ENCODE results near the gene LTBP2. TPM values are rescaled to one million over a fixed set of nuclear protein-coding genes. Genes with fewer than 3 reads are reported as not detected.

LTBP2 gene
- polyA plus RNA-seq, 1 donor from 2014 or later: 0.33 TPM

DNA sequence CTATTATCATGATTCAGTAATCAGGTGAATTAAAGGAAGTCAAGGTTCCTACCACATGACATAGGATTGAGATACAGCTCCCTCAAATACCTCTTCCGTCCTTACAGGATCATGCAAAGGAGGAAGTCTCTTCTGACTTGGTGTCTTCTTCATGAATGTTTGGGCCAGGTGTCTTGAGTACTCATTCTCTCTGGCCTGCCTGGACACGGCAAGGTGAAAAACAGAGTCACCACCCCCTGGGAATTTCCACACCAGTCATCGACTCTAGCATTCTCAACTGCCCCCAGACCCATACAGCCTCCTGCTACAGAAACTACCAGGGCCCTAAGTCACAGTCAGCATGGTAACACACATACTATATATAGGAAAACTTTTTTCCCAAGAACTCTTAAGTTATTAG lies 44.9 kb upstream of the LTBP2 start:
- peaks cover 5% of the 10 kb centered on the region for H3K36me3 ChIP-seq (ENCODE audit: insufficient read depth, low read length)
- H4K20me1 ChIP-seq (ENCODE audit: insufficient read depth): no peaks in the 10 kb centered on the region
- H3K27ac ChIP-seq (ENCODE audit: low read length): no peak overlapping the region
- H3K4me2 ChIP-seq (ENCODE audit: low read length): no peak overlapping the region
- no peak overlapping the region for H3K9ac ChIP-seq (ENCODE audit: low read length)
- H2AFZ ChIP-seq (ENCODE audit: low read depth, low read length): no peak overlapping the region
- H3K4me3 ChIP-seq (ENCODE audit: low read length): no peak overlapping the region
- no peaks in the 10 kb centered on the region for H3K79me2 ChIP-seq (replicated peaks; ENCODE audit: insufficient read depth, low read length)
- no peaks in the 10 kb centered on the region for H3K9me2 ChIP-seq (ENCODE audit: insufficient read depth, low read length)
- no peaks in the 10 kb centered on the region for H3K9me3 ChIP-seq (ENCODE audit: low read length)
- TF ChIP-seq TAF1 (IDR thresholded peaks at IDR 0.05; ENCODE audit: low read depth): no peak
- no peak for TF ChIP-seq RAD21 (conservative IDR thresholded peaks at IDR 0.05)
- TF ChIP-seq, protein P1, sequence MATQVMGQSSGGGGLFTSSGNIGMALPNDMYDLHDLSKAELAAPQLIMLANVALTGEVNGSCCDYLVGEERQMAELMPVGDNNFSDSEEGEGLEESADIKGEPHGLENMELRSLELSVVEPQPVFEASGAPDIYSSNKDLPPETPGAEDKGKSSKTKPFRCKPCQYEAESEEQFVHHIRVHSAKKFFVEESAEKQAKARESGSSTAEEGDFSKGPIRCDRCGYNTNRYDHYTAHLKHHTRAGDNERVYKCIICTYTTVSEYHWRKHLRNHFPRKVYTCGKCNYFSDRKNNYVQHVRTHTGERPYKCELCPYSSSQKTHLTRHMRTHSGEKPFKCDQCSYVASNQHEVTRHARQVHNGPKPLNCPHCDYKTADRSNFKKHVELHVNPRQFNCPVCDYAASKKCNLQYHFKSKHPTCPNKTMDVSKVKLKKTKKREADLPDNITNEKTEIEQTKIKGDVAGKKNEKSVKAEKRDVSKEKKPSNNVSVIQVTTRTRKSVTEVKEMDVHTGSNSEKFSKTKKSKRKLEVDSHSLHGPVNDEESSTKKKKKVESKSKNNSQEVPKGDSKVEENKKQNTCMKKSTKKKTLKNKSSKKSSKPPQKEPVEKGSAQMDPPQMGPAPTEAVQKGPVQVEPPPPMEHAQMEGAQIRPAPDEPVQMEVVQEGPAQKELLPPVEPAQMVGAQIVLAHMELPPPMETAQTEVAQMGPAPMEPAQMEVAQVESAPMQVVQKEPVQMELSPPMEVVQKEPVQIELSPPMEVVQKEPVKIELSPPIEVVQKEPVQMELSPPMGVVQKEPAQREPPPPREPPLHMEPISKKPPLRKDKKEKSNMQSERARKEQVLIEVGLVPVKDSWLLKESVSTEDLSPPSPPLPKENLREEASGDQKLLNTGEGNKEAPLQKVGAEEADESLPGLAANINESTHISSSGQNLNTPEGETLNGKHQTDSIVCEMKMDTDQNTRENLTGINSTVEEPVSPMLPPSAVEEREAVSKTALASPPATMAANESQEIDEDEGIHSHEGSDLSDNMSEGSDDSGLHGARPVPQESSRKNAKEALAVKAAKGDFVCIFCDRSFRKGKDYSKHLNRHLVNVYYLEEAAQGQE (IDR thresholded peaks at IDR 0.05; ENCODE audit: borderline replicate concordance): no peak
- no peak for TF ChIP-seq EZH2 (IDR thresholded peaks at IDR 0.05; ENCODE audit: borderline replicate concordance, insufficient read depth, low read length, poor library complexity, severe bottlenecking)
- TF ChIP-seq, protein P2, sequence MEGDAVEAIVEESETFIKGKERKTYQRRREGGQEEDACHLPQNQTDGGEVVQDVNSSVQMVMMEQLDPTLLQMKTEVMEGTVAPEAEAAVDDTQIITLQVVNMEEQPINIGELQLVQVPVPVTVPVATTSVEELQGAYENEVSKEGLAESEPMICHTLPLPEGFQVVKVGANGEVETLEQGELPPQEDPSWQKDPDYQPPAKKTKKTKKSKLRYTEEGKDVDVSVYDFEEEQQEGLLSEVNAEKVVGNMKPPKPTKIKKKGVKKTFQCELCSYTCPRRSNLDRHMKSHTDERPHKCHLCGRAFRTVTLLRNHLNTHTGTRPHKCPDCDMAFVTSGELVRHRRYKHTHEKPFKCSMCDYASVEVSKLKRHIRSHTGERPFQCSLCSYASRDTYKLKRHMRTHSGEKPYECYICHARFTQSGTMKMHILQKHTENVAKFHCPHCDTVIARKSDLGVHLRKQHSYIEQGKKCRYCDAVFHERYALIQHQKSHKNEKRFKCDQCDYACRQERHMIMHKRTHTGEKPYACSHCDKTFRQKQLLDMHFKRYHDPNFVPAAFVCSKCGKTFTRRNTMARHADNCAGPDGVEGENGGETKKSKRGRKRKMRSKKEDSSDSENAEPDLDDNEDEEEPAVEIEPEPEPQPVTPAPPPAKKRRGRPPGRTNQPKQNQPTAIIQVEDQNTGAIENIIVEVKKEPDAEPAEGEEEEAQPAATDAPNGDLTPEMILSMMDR (IDR thresholded peaks at IDR 0.05; ENCODE audit: poor library complexity, severe bottlenecking): no peak
- TF ChIP-seq POLR2AphosphoS5 (IDR thresholded peaks at IDR 0.05): no peak
- TF ChIP-seq MXI1 (conservative IDR thresholded peaks at IDR 0.05; ENCODE audit: poor library complexity, severe bottlenecking): no peak
- no peak for TF ChIP-seq EP300 (conservative IDR thresholded peaks at IDR 0.05; ENCODE audit: poor library complexity, severe bottlenecking)
- no peak for TF ChIP-seq SMC3 (conservative IDR thresholded peaks at IDR 0.05; ENCODE audit: poor library complexity)
- H3K27me3 ChIP-seq (ENCODE audit: insufficient read depth, low read depth, low read length): no peaks in the 10 kb centered on the region
- H3F3A ChIP-seq (ENCODE audit: insufficient read depth, low read length, poor library complexity, severe bottlenecking): no peaks in the 10 kb centered on the region

DNA sequence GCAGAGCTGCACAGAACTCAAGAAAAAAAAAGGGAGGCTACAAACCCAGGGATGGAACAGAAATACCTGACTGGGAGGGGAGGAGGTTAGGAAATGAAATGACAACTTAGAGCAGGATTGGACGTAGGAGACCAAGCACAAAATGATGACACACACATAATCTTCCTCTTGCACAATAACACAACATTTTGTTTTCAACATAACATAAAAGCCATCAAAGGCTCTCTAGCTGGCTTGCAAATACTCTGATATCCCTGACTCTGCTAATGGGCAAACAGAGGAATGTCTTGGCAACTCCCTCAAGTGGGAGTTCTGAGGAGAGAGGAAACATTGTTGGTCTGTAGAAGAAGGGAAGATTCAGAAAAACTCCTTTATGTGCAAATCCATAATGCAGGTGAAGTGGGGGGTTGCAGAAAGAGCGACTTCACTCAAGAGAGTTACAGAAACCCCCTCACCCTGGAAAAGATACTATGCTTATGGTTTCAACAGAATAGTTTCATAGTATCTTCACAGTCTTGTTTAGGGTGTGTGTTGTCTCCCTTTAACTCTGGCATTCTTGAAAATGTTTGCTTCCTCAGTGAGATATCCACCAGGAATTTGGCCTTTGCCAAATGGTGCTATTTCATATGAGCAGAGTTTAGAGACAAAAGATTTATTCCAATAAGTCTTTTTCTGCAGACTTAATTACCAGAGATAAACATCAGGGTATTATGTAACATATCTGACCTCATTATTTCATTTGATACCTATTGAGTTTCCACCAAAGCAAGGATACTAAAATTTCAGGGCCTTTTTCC lies 43.8 kb upstream of the LTBP2 start:
- peaks cover 2% of the 10 kb centered on the region for H3K36me3 ChIP-seq (ENCODE audit: insufficient read depth, low read length)
- no peaks in the 10 kb centered on the region for H3K27me3 ChIP-seq (ENCODE audit: insufficient read depth, low read depth, low read length)
- H3K79me2 ChIP-seq (replicated peaks; ENCODE audit: insufficient read depth, low read length): no peaks in the 10 kb centered on the region
- H4K20me1 ChIP-seq (ENCODE audit: insufficient read depth): no peaks in the 10 kb centered on the region
- no peak overlapping the region for H3K4me3 ChIP-seq (ENCODE audit: low read length)
- no peak for TF ChIP-seq EZH2 (IDR thresholded peaks at IDR 0.05; ENCODE audit: borderline replicate concordance, insufficient read depth, low read length, poor library complexity, severe bottlenecking)
- TF ChIP-seq EP300 (conservative IDR thresholded peaks at IDR 0.05; ENCODE audit: poor library complexity, severe bottlenecking): no peak
- TF ChIP-seq MXI1 (conservative IDR thresholded peaks at IDR 0.05; ENCODE audit: poor library complexity, severe bottlenecking): no peak
- TF ChIP-seq POLR2AphosphoS5 (IDR thresholded peaks at IDR 0.05): no peak
- H3K9me3 ChIP-seq (ENCODE audit: low read length): no peaks in the 10 kb centered on the region
- H3K9me2 ChIP-seq (ENCODE audit: insufficient read depth, low read length): no peaks in the 10 kb centered on the region
- H2AFZ ChIP-seq (ENCODE audit: low read depth, low read length): no peak overlapping the region
- H3K27ac ChIP-seq (ENCODE audit: low read length): no peak overlapping the region
- H3K9ac ChIP-seq (ENCODE audit: low read length): no peak overlapping the region
- no peak overlapping the region for H3K4me2 ChIP-seq (ENCODE audit: low read length)
- no peaks in the 10 kb centered on the region for H3F3A ChIP-seq (ENCODE audit: insufficient read depth, low read length, poor library complexity, severe bottlenecking)

Data from neural cell (in vitro differentiated cells).